ENCODE measurements around the gene RTCB.

DNA sequence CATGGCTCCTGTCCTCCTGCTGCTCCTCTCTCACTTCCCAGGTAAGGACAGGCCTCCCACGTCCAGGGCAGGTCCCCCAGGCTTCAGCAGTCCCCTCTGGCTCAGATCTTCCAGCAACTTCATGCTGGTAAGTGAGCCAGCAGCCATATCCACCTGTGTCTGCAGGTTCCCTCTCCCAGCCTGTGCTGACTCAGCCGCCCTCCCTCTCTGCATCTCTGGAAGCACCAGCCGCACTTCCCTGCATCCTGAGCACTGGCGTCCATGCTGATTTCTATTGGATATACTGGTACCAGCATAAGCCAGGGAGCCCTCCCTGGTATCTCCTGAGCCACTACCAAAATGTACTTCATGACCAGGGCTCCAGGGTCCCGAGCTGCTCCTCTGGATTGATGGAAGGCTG is 35.4 kb downstream of the RTCB start:
- TF ChIP-seq, protein P1, sequence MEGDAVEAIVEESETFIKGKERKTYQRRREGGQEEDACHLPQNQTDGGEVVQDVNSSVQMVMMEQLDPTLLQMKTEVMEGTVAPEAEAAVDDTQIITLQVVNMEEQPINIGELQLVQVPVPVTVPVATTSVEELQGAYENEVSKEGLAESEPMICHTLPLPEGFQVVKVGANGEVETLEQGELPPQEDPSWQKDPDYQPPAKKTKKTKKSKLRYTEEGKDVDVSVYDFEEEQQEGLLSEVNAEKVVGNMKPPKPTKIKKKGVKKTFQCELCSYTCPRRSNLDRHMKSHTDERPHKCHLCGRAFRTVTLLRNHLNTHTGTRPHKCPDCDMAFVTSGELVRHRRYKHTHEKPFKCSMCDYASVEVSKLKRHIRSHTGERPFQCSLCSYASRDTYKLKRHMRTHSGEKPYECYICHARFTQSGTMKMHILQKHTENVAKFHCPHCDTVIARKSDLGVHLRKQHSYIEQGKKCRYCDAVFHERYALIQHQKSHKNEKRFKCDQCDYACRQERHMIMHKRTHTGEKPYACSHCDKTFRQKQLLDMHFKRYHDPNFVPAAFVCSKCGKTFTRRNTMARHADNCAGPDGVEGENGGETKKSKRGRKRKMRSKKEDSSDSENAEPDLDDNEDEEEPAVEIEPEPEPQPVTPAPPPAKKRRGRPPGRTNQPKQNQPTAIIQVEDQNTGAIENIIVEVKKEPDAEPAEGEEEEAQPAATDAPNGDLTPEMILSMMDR (IDR thresholded peaks at IDR 0.05), result no peak
- TF ChIP-seq EP300 (IDR thresholded peaks at IDR 0.05), result no peak

All from stomach (tissue), 4 donors.